GM19025 (cell line): ENCODE results near the gene MAGI3.
"Not testable (repeated sequence)": the region's sequence is repeated elsewhere in the genome, so short reads cannot be mapped to it uniquely, and the experiment has no call there.

Experiments used
- ATAC-seq: cut with Tn5 transposase; IDR thresholded peaks from one replicate; pipeline ENCODE4 v1.9.1; 2021; ENCODE audit warnings: mild to moderate bottlenecking, low read depth, moderate library complexity; ENCODE audit not compliant: unreplicated experiment

The MAGI3 gene

GRCh38 chr1:113508364-113509164 is 118.2 kb downstream of the MAGI3 start:
- no peak for ATAC-seq

- ATAC-seq: not testable (repeated sequence)
These were observed 119.5 kb downstream of the MAGI3 start for GRCh38 chr1:113509766-113510165.

DNA sequence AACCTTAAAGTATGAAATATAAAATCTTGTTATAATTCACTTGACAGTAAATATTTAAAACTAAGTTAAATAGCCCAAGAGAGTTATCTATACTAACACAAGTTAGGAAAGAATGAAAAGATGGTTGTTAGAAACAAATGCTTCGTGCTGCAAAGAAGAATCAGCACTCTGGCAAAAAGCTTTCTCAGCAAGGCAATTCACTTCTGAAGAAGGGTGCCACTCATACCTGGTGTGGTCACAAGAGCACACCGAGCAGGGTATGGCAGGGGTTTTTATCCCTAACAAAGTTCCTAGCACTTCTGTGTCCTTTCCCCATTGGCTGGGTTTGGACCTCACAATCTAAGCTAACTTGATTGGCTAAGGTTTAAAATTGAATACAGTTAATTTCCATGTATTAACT is 121.0 kb downstream of the MAGI3 start:
- ATAC-seq: no peak

GRCh38 chr1:113515498-113515897 is 125.2 kb downstream of the MAGI3 start:
- ATAC-seq: no peak

DNA sequence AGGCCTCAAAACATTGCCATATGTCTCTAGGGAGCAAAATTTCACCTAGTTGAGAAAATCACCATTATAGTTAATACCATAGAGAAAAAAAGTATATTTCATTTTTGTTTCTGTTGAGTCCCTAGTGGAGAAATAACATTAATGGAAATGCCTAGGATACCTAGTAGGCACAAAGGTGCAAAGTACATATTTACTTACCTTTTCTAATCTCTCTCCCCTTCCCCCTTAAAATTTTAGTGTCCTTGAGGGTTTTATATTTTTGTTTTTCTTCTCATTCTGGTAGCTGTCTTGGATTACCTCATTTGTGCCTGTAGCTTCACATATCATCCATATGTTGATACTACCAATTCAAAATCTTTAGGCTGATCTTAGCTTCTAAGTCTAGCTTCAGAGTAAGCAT is 127.0 kb downstream of the MAGI3 start:
- no peak for ATAC-seq

- ATAC-seq: no peak
These were observed 127.7 kb downstream of the MAGI3 start for GRCh38 chr1:113517983-113518382.

GRCh38 chr1:113519556-113519955 is 129.2 kb downstream of the MAGI3 start:
- ATAC-seq: no peak

DNA sequence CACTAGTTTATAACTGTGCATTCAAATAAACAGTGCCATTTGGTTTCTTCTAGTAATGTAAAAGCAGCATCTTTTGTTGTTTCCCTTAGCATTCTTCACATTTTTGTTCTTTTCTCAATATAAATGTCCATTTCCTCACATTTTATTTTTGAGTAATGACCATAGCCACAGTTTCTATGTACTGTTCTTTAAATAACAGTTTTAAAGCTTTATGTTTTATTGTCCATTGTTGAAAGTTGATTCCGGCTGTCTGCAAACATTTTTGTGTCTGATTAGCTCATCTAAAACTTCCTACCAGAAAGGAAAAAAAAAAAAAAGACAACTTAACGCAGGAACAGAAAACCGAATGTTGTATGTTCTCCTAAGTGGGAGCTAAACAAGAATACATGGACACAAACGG is 139.7 kb downstream of the MAGI3 start:
- no peak for ATAC-seq

GRCh38 chr1:113531321-113531720 is 141.0 kb downstream of the MAGI3 start:
- ATAC-seq: no peak

- ATAC-seq: no peak
These were observed 142.7 kb downstream of the MAGI3 start for GRCh38 chr1:113533061-113533460.

DNA sequence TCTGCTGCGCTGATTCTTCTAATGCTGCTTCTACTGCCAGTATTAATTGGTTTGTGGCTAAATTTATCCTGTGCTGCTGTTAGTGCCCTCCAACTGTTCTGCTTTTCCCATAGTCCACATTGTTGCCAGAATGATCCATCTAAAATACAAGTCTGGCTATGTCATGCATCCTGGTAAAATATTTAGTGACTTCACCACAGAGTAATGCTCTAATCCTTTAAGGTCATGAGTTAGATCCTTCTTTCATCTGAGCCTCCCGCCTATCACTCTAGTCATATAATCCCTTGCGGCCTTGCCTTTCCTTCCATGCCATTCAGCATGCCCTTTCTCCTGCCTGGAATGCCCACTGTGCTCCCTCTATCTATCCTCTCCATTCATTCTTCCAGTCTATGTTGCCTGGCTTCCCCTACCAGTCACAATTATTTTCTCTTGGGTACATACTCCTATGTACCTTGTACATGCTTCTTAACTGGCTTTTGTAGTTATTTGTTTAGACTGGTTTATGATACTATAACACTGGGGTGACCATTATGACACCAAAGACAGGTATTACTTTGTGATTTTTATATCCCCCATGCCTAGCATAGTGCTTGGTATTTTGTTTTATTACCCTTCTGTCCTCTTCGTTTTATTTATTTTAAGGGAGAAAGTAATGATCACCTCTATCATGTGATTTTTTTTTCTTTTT is 144.0 kb downstream of the MAGI3 start:
- ATAC-seq: no peak

DNA sequence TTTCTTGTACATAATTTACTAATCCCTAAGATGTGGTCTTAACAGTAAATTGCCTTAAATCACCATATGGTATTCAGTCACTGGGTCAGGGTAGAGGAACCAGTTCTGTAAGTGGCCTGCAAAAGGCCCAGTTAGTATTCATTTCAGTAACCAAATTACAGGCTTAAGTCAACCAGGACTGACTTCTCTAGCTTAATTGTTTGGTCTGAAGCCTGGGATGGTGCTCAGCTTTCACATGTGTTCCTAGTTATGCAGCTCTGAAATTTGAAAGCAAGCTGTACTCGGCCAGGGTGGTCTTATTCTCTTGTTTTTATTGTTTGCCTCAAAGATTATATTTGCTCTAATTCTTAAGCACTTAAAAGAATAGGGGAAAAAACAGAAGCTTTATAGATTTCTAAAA is 144.6 kb downstream of the MAGI3 start:
- no peak for ATAC-seq

DNA sequence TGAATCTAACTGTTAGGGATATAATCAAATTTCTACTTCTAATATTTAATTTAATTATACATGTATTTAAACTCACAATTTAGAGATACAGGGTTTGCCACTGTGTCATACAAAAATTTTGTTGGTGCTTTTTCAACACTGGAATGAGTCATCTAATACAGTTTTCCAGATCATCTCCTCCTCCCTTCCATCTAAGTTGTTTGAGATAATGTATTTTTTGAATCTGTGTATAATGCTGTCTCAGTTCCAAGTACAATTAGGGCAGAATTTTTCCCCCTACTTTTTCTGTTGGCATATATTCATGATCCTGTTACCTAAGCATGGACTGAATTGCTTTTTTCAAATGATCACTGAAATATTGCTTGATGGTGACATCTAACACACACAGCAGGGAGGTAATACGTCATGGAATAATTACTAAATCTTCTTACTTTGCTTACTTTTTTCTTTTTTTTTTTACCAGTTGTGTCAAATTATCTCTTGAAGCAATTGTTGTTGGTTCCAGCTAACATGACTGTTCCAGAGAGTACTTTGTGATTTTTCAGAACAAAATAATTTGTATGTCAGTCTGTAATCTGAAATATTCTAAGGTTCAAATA is 146.0 kb downstream of the MAGI3 start:
- ATAC-seq: no peak

DNA sequence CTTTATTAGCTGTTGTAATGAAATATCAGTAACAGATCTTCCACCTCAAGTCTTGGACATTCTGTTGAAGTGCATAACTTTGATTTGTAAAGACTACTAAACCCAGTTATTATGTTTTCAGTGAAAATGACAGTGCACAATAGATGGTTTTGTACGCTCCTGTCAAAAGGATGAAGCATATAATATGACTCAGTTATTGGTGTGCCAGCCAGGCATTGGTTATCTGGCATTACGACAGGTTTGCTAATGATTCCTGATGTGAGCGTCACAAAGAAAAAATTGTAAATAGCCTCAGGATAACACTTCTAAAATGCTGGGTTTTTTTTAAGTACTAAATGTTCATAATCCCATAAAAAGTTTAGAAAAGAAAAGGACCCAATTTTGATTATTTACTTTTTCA is 147.9 kb downstream of the MAGI3 start:
- ATAC-seq: no peak

- ATAC-seq: no peak
These were observed 150.0 kb downstream of the MAGI3 start for GRCh38 chr1:113540335-113540734.

DNA sequence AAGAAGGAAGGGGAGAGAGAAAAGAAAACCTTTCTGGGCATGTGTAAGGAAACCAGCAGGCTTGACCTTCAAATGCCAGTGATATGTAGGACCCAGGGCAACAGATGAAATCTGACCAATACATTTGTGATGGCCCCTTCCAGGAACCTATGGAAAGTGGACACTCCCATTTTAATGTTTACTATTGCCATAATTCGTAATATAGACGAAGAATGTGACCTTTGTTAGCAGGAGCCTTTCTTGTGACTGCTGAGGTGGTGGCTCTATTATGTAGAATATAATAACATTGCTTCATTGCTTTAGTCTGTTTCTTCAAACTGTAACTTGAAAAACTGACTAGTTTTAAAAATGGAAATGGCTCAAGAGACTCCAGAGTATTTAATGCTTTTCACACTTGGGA is 150.8 kb downstream of the MAGI3 start:
- ATAC-seq: no peak

DNA sequence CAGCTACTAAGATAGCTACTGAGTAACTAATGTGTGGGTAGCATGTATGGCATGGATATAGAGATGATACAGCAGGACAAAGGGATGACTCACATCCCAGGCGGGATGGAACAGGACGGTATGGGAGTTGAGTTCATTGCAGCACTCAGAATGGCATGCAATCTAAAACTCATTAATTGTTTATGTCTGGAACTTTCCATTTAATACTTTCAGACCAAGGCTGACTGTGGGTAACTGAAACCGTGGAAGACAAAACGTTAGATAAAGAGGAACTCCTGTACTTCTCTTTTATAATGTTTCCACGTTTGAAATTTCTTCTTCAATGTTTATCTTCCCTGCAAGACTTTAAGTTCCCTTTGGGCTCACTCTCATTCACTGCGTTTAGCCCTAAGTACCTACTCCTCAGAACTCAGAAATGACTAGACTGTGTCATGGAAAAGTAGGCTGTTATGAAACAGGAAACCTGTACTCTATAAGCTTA is 151.9 kb downstream of the MAGI3 start:
- no peak for ATAC-seq

DNA sequence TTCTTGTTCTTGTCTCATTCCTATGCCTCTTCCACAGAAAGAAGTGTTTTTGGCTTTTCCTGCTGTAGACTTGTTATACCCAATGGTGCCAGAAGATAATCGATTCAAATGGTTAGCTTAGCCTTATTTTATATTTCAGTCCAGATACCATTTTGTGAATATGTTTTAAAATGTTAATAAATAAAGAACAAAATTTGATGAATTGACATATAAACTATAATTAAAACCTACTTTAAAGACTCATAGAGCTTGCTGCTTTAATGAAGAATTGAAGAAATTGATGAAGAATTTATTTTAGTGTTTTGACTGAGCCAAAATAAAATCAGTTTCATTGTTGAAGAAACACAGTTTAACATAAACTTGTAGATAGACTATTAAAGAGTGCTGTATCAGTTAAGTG is 152.8 kb downstream of the MAGI3 start:
- no peak for ATAC-seq

DNA sequence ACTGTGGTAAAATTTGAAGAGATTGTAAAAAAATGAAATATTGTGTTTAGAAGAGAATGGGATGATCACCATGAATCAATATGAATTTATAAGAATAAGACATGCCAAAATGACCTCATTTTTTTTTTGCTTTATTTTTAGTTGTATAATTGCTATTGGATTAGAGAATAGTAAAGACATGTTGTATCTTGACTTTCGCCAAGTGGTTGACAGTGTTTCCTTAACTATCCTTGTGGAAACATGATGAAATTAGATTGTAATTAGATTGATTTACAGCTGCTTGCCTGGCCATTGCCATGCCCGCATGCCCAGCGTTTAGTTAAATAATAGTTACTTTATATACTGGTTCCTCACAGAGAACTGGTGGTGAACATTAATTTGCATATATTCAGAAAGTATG is 154.9 kb downstream of the MAGI3 start:
- ATAC-seq: no peak

DNA sequence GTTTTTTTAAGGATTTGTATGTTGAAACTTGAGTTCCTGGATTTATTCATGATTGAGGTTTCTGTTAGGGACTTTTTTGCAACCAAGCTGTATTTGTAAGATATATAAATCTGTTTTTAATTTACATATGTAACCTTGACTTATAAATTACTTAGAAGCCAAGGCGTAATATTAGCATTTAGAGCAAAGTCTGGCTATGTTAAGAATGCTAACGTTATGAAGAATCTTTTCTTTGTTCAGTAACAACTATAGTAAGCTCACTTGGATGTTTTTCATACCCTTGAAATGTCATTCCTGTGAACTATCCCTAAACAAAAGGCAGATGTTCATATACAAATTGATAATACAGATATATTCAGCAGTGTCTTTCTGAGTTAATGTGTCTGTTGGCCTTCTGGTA is 155.3 kb downstream of the MAGI3 start:
- no peak for ATAC-seq

- ATAC-seq: no peak
These were observed 161.4 kb downstream of the MAGI3 start for GRCh38 chr1:113551728-113552127.

DNA sequence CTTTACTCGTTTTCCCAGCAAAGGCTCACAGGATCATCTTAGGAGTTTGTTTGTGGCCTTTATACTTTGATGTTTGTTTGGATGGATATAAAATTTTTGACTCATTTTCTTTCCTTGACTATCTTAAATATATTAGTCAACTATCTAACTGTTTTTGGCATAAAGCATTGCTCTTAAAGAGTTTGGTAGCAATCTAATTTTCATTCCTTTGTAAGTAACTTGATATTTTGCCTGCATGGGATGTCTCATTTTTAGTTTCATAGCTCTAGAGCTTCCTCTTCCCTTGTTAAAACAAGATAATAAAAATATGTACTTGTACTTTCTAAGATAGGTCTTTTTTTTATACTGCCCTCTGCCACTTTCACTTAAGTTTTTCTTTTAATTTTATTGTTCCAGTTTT is 161.9 kb downstream of the MAGI3 start:
- no peak for ATAC-seq
